ENCODE data around the gene DCP1B.

DCP1B gene

GRCh38 chr12:2023365-2023764 is 19.1 kb upstream of the DCP1B start:
- no peak overlapping the region for H2AFZ ChIP-seq (ENCODE audit: low read depth, low read length)
- no peaks in the 10 kb centered on the region for H3K9me3 ChIP-seq (ENCODE audit: control insufficient read depth, low read length)
- no peak overlapping the region for H3K18ac ChIP-seq (ENCODE audit: low read depth in 1 of 2, low read length in 2 of 2)
- H3K4ac ChIP-seq (ENCODE audit: low read depth in 1 of 2, low read length in 2 of 2): no peak overlapping the region
- no peak overlapping the region for H3K4me2 ChIP-seq (ENCODE audit: low read length, poor library complexity, severe bottlenecking)
- H3K36me3 ChIP-seq (ENCODE audit: control insufficient read depth in 1 of 2, insufficient read depth in 2 of 2, low read depth in 1 of 2, low read length in 2 of 2): no peaks in the 10 kb centered on the region
- WGBS: 37% methylated on average over 3 of the region's 3 CpGs
- no peak overlapping the region for H2BK12ac ChIP-seq (ENCODE audit: low read length in 2 of 2)
- H3K79me1 ChIP-seq (replicated peaks; ENCODE audit: low read length, poor library complexity, severe bottlenecking): no peaks in the 10 kb centered on the region
- H3K27me3 ChIP-seq (ENCODE audit: control insufficient read depth in 1 of 2, insufficient read depth in 1 of 2, low read length in 2 of 2): peaks cover 40 to 66% of the 10 kb centered on the region in 2 experiments
- no peaks in the 10 kb centered on the region for H3K4me1 ChIP-seq (ENCODE audit: control insufficient read depth, insufficient read depth, low read depth, low read length)
- no peak overlapping the region for H2BK120ac ChIP-seq (ENCODE audit: low read depth, low read length)
- H2BK5ac ChIP-seq (ENCODE audit: low read depth, low read length, poor library complexity, severe bottlenecking): no peak overlapping the region
- H3K9ac ChIP-seq (ENCODE audit: low read length): no peak overlapping the region
- no peak overlapping the region for H4K8ac ChIP-seq (ENCODE audit: low read length)
- H2BK15ac ChIP-seq (ENCODE audit: low read depth, poor library complexity, severe bottlenecking): no peak overlapping the region
- H3K23ac ChIP-seq (ENCODE audit: low read length in 2 of 2): no peak overlapping the region
- no peak overlapping the region for H3K27ac ChIP-seq (ENCODE audit: low read length, poor library complexity, severe bottlenecking)
- no peak overlapping the region for H3K14ac ChIP-seq (ENCODE audit: low read length in 2 of 2)
- no peak for DNase-seq
- no peak overlapping the region for H4K91ac ChIP-seq (ENCODE audit: low read length)
- no peak overlapping the region for H3K4me3 ChIP-seq (ENCODE audit: insufficient read depth in 1 of 2, low read depth in 1 of 2, low read length in 2 of 2)
- no peak overlapping the region for H2AK5ac ChIP-seq (ENCODE audit: low read length, severe bottlenecking)

GRCh38 chr12:2020511-2020910 is 16.3 kb upstream of the DCP1B start:
- H3K27ac ChIP-seq (ENCODE audit: low read length, poor library complexity, severe bottlenecking): no peak overlapping the region
- WGBS: 96% methylated on average over 3 of the region's 3 CpGs
- no peak overlapping the region for H3K9ac ChIP-seq (ENCODE audit: low read length)
- H4K8ac ChIP-seq (ENCODE audit: low read length): no peak overlapping the region
- no peak overlapping the region for H3K18ac ChIP-seq (ENCODE audit: low read depth in 1 of 2, low read length in 2 of 2)
- DNase-seq: no peak
- H2BK120ac ChIP-seq (ENCODE audit: low read depth, low read length): no peak overlapping the region
- H3K4me3 ChIP-seq (ENCODE audit: insufficient read depth in 1 of 2, low read depth in 1 of 2, low read length in 2 of 2): no peak overlapping the region
- H2BK12ac ChIP-seq (ENCODE audit: low read length in 2 of 2): no peak overlapping the region
- H3K14ac ChIP-seq (ENCODE audit: low read length in 2 of 2): no peak overlapping the region
- H2BK15ac ChIP-seq (ENCODE audit: low read depth, poor library complexity, severe bottlenecking): no peak overlapping the region
- no peaks in the 10 kb centered on the region for H3K4me1 ChIP-seq (ENCODE audit: control insufficient read depth, insufficient read depth, low read depth, low read length)
- H3K36me3 ChIP-seq (ENCODE audit: control insufficient read depth in 1 of 2, insufficient read depth in 2 of 2, low read depth in 1 of 2, low read length in 2 of 2): no peaks in the 10 kb centered on the region
- H3K9me3 ChIP-seq (ENCODE audit: control insufficient read depth, low read length): no peaks in the 10 kb centered on the region
- no peak overlapping the region for H2AK5ac ChIP-seq (ENCODE audit: low read length, severe bottlenecking)
- H2AFZ ChIP-seq (ENCODE audit: low read depth, low read length): no peak overlapping the region
- H3K23ac ChIP-seq (ENCODE audit: low read length in 2 of 2): no peak overlapping the region
- H3K27me3 ChIP-seq (ENCODE audit: control insufficient read depth in 1 of 2, insufficient read depth in 1 of 2, low read length in 2 of 2): peaks cover 31 to 55% of the 10 kb centered on the region in 2 experiments
- H2BK5ac ChIP-seq (ENCODE audit: low read depth, low read length, poor library complexity, severe bottlenecking): no peak overlapping the region
- H3K4me2 ChIP-seq (ENCODE audit: low read length, poor library complexity, severe bottlenecking): no peak overlapping the region
- H4K91ac ChIP-seq (ENCODE audit: low read length): no peak overlapping the region
- H3K4ac ChIP-seq (ENCODE audit: low read depth in 1 of 2, low read length in 2 of 2): no peak overlapping the region
- H3K79me1 ChIP-seq (replicated peaks; ENCODE audit: low read length, poor library complexity, severe bottlenecking): no peaks in the 10 kb centered on the region

- no peaks in the 10 kb centered on the region for H3K36me3 ChIP-seq (ENCODE audit: control insufficient read depth in 1 of 2, insufficient read depth in 2 of 2, low read depth in 1 of 2, low read length in 2 of 2)
- WGBS: 80% methylated on average over 1 of the region's 2 CpGs
- no peak for DNase-seq
- no peak overlapping the region for H3K4me3 ChIP-seq (ENCODE audit: insufficient read depth in 1 of 2, low read depth in 1 of 2, low read length in 2 of 2)
- H3K18ac ChIP-seq (ENCODE audit: low read depth in 1 of 2, low read length in 2 of 2): no peak overlapping the region
- H3K79me1 ChIP-seq (replicated peaks; ENCODE audit: low read length, poor library complexity, severe bottlenecking): no peaks in the 10 kb centered on the region
- no peak overlapping the region for H4K91ac ChIP-seq (ENCODE audit: low read length)
- H3K27me3 ChIP-seq (ENCODE audit: control insufficient read depth in 1 of 2, insufficient read depth in 1 of 2, low read length in 2 of 2): peaks cover 21 to 49% of the 10 kb centered on the region in 2 experiments
- H2AK5ac ChIP-seq (ENCODE audit: low read length, severe bottlenecking): no peak overlapping the region
- no peak overlapping the region for H2BK120ac ChIP-seq (ENCODE audit: low read depth, low read length)
- no peak overlapping the region for H2BK5ac ChIP-seq (ENCODE audit: low read depth, low read length, poor library complexity, severe bottlenecking)
- H3K4me2 ChIP-seq (ENCODE audit: low read length, poor library complexity, severe bottlenecking): no peak overlapping the region
- no peak overlapping the region for H3K4ac ChIP-seq (ENCODE audit: low read depth in 1 of 2, low read length in 2 of 2)
- no peak overlapping the region for H3K27ac ChIP-seq (ENCODE audit: low read length, poor library complexity, severe bottlenecking)
- no peak overlapping the region for H2BK15ac ChIP-seq (ENCODE audit: low read depth, poor library complexity, severe bottlenecking)
- no peaks in the 10 kb centered on the region for H3K4me1 ChIP-seq (ENCODE audit: control insufficient read depth, insufficient read depth, low read depth, low read length)
- no peak overlapping the region for H3K23ac ChIP-seq (ENCODE audit: low read length in 2 of 2)
- no peak overlapping the region for H3K9ac ChIP-seq (ENCODE audit: low read length)
- no peak overlapping the region for H2BK12ac ChIP-seq (ENCODE audit: low read length in 2 of 2)
- no peak overlapping the region for H2AFZ ChIP-seq (ENCODE audit: low read depth, low read length)
- H3K9me3 ChIP-seq (ENCODE audit: control insufficient read depth, low read length): no peaks in the 10 kb centered on the region
- no peak overlapping the region for H4K8ac ChIP-seq (ENCODE audit: low read length)
- no peak overlapping the region for H3K14ac ChIP-seq (ENCODE audit: low read length in 2 of 2)
These were observed 14.9 kb upstream of the DCP1B start for GRCh38 chr12:2019126-2019525.

GRCh38 chr12:2018391-2018790 is 14.1 kb upstream of the DCP1B start:
- Histone ChIP-seq H3K36me3 (ENCODE audit: control insufficient read depth in 1 of 2, insufficient read depth in 2 of 2, low read depth in 1 of 2, low read length in 2 of 2) (no peaks in the 10 kb centered on the region), H4K91ac (ENCODE audit: low read length) (no peak overlapping the region), H3K27me3 (ENCODE audit: control insufficient read depth in 1 of 2, insufficient read depth in 1 of 2, low read length in 2 of 2) (peaks cover 18 to 44% of the 10 kb centered on the region in 2 experiments), H2AK5ac (ENCODE audit: low read length, severe bottlenecking) (no peak overlapping the region), H3K18ac (ENCODE audit: low read depth in 1 of 2, low read length in 2 of 2) (peak overlapping the region in 1 of 2 experiments; percentile 81), H3K9ac (ENCODE audit: low read length) (no peak overlapping the region), H2BK12ac (ENCODE audit: low read length in 2 of 2) (peak overlapping the region; percentile 7 to 87), H2BK15ac (ENCODE audit: low read depth, poor library complexity, severe bottlenecking) (no peak overlapping the region), H2BK5ac (ENCODE audit: low read depth, low read length, poor library complexity, severe bottlenecking) (no peak overlapping the region), H3K4me3 (ENCODE audit: insufficient read depth in 1 of 2, low read depth in 1 of 2, low read length in 2 of 2) (no peak overlapping the region), H4K8ac (ENCODE audit: low read length) (no peak overlapping the region), H3K4ac (ENCODE audit: low read depth in 1 of 2, low read length in 2 of 2) (no peak overlapping the region), H3K4me2 (ENCODE audit: low read length, poor library complexity, severe bottlenecking) (no peak overlapping the region), H2BK120ac (ENCODE audit: low read depth, low read length) (no peak overlapping the region), H2AFZ (ENCODE audit: low read depth, low read length) (no peak overlapping the region), H3K23ac (ENCODE audit: low read length in 2 of 2) (no peak overlapping the region), H3K14ac (ENCODE audit: low read length in 2 of 2) (peak overlapping the region in 1 of 2 experiments; percentile 79), H3K79me1 (replicated peaks; ENCODE audit: low read length, poor library complexity, severe bottlenecking) (no peaks in the 10 kb centered on the region), H3K9me3 (ENCODE audit: control insufficient read depth, low read length) (no peaks in the 10 kb centered on the region), H3K27ac (ENCODE audit: low read length, poor library complexity, severe bottlenecking) (no peak overlapping the region), H3K4me1 (ENCODE audit: control insufficient read depth, insufficient read depth, low read depth, low read length) (no peaks in the 10 kb centered on the region)
- no peak for DNase-seq
- 62% methylated on average over 6 of the region's 7 CpGs for WGBS

Data from mesenchymal stem cell (in vitro differentiated cells and primary cell).